ENCODE results near the gene ATP6V0D1. TPM values are rescaled to one million over a fixed set of nuclear protein-coding genes. Genes with fewer than 3 reads are reported as not detected.

Gene ATP6V0D1
- total and polyA plus RNA-seq, 2 experiments from 2014 or later: 20.6 to 68.7 TPM

DNA sequence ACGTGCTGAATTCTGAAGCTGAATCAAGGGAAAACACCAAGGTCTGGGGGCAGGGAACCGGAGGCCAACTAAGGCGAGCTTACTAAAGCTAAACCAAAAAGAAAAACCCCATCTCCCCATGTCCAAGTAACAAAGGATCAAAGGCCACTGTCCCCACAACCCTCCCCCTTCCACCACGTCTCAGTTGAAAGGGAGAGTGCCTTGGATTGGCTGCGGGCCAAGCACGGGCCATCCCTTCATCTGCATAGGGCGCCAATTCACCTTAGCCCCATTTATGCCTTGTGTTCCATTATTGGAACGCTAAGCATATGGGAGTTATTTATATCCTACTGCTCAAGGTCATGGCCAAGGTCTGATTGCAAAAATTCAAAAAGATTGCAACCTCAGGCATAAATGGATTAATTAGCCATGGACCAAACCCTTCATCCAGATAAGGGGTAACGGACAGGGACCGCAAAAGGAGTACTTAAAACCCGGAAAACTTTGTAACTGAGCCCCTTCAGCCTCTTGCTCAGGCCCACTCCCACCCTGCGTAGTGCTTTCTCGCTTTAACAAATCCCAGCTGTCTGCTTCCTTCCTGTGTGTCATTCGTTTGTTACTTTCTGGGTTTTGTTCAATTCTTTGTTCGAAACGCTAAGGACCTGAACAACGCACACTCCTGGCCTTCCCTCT, 740 bp upstream of the ATP6V0D1 start (continued):
- TF ChIP-seq, protein P1, sequence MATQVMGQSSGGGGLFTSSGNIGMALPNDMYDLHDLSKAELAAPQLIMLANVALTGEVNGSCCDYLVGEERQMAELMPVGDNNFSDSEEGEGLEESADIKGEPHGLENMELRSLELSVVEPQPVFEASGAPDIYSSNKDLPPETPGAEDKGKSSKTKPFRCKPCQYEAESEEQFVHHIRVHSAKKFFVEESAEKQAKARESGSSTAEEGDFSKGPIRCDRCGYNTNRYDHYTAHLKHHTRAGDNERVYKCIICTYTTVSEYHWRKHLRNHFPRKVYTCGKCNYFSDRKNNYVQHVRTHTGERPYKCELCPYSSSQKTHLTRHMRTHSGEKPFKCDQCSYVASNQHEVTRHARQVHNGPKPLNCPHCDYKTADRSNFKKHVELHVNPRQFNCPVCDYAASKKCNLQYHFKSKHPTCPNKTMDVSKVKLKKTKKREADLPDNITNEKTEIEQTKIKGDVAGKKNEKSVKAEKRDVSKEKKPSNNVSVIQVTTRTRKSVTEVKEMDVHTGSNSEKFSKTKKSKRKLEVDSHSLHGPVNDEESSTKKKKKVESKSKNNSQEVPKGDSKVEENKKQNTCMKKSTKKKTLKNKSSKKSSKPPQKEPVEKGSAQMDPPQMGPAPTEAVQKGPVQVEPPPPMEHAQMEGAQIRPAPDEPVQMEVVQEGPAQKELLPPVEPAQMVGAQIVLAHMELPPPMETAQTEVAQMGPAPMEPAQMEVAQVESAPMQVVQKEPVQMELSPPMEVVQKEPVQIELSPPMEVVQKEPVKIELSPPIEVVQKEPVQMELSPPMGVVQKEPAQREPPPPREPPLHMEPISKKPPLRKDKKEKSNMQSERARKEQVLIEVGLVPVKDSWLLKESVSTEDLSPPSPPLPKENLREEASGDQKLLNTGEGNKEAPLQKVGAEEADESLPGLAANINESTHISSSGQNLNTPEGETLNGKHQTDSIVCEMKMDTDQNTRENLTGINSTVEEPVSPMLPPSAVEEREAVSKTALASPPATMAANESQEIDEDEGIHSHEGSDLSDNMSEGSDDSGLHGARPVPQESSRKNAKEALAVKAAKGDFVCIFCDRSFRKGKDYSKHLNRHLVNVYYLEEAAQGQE (IDR thresholded peaks at IDR 0.05; ENCODE audit: unreplicated experiment): no peak
- no peak for TF ChIP-seq STAT1 (IDR thresholded peaks at IDR 0.05; ENCODE audit: unreplicated experiment)
- no peak for TF ChIP-seq POLR2AphosphoS5 (IDR thresholded peaks at IDR 0.05; ENCODE audit: low read depth)
- TF ChIP-seq ZNF331 (CRISPR knock-in tag; IDR thresholded peaks at IDR 0.05; ENCODE audit: low read depth): no peak
- TF ChIP-seq ZNF114 (CRISPR knock-in tag; IDR thresholded peaks at IDR 0.05): no peak
- no peak for TF ChIP-seq EZH2 (IDR thresholded peaks at IDR 0.05; ENCODE audit: low read depth, unreplicated experiment)
- no peak for TF ChIP-seq EZH2phosphoT487 (IDR thresholded peaks at IDR 0.05; ENCODE audit: unreplicated experiment)

DNA sequence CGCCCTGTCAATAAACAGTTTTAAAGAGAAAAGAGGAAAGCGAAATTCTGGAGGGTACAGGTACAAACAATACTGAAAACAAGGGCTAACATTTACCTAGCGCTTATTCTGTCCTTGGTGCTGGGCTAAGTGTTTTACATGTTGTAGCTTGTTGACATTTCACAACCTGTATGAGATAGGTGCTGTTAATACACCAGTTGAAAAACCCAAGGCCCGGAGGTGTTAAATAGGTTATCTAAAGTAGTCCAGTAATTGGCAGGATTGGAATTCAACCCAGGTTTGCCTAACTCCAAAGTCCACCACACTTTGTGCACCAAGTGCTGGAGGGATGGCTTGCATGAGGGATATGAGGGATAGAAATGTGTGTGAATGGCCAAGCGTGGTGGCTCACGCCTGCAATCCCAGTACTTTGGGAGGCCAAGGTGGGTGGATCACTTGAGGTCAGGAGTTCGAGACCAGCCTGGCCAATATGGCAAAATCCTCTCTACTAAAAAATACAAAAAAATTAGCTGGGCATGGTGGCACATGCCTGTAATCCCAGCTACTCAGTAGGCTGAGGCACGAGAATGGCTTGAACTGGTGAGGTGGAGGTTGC, 2.9 kb downstream of the ATP6V0D1 start:
- Histone ChIP-seq H3K79me2 (replicated peaks; ENCODE audit: insufficient read depth) (peaks cover 45% of the 10 kb centered on the region), H2AFZ (no peak overlapping the region), H3K4me3 (no peak overlapping the region), H3K4me2 (no peak overlapping the region), H3K36me3 (ENCODE audit: insufficient read depth) (no peaks in the 10 kb centered on the region), H3F3A (replicated peaks; ENCODE audit: low read depth) (0 out of 2 replicates have a peak, but pooled peaks cover 6% of the 10 kb centered on the region), H3K27ac (ENCODE audit: low read depth) (no peak overlapping the region), H4K20me1 (replicated peaks; ENCODE audit: insufficient read depth) (peaks cover 7% of the 10 kb centered on the region), H3K27me3 (ENCODE audit: insufficient read depth) (0 out of 2 replicates have a peak, but pooled peaks cover 3% of the 10 kb centered on the region), H3K9me2 (ENCODE audit: insufficient read depth) (no peaks in the 10 kb centered on the region), H3K4me1 (ENCODE audit: insufficient read depth) (peaks cover 7% of the 10 kb centered on the region)
- Mint-ChIP-seq H3K9me3 (no peaks in the 10 kb centered on the region), H3K4me3 (no peak overlapping the region), H3K27ac (no peak overlapping the region), H3K36me3 (ENCODE audit: low read depth) (no peaks in the 10 kb centered on the region), H3K27me3 (ENCODE audit: insufficient read depth, low read depth, poor library complexity) (peaks cover 7% of the 10 kb centered on the region), H3K4me1 (peaks cover 5% of the 10 kb centered on the region; the same call in 2 of the 3 replicates)
- DNase-seq (ENCODE audit: low spot score) (no peak), ATAC-seq (no peak)
- TF ChIP-seq ZNF114 (CRISPR knock-in tag; IDR thresholded peaks at IDR 0.05): no peak
- TF ChIP-seq, protein P2, sequence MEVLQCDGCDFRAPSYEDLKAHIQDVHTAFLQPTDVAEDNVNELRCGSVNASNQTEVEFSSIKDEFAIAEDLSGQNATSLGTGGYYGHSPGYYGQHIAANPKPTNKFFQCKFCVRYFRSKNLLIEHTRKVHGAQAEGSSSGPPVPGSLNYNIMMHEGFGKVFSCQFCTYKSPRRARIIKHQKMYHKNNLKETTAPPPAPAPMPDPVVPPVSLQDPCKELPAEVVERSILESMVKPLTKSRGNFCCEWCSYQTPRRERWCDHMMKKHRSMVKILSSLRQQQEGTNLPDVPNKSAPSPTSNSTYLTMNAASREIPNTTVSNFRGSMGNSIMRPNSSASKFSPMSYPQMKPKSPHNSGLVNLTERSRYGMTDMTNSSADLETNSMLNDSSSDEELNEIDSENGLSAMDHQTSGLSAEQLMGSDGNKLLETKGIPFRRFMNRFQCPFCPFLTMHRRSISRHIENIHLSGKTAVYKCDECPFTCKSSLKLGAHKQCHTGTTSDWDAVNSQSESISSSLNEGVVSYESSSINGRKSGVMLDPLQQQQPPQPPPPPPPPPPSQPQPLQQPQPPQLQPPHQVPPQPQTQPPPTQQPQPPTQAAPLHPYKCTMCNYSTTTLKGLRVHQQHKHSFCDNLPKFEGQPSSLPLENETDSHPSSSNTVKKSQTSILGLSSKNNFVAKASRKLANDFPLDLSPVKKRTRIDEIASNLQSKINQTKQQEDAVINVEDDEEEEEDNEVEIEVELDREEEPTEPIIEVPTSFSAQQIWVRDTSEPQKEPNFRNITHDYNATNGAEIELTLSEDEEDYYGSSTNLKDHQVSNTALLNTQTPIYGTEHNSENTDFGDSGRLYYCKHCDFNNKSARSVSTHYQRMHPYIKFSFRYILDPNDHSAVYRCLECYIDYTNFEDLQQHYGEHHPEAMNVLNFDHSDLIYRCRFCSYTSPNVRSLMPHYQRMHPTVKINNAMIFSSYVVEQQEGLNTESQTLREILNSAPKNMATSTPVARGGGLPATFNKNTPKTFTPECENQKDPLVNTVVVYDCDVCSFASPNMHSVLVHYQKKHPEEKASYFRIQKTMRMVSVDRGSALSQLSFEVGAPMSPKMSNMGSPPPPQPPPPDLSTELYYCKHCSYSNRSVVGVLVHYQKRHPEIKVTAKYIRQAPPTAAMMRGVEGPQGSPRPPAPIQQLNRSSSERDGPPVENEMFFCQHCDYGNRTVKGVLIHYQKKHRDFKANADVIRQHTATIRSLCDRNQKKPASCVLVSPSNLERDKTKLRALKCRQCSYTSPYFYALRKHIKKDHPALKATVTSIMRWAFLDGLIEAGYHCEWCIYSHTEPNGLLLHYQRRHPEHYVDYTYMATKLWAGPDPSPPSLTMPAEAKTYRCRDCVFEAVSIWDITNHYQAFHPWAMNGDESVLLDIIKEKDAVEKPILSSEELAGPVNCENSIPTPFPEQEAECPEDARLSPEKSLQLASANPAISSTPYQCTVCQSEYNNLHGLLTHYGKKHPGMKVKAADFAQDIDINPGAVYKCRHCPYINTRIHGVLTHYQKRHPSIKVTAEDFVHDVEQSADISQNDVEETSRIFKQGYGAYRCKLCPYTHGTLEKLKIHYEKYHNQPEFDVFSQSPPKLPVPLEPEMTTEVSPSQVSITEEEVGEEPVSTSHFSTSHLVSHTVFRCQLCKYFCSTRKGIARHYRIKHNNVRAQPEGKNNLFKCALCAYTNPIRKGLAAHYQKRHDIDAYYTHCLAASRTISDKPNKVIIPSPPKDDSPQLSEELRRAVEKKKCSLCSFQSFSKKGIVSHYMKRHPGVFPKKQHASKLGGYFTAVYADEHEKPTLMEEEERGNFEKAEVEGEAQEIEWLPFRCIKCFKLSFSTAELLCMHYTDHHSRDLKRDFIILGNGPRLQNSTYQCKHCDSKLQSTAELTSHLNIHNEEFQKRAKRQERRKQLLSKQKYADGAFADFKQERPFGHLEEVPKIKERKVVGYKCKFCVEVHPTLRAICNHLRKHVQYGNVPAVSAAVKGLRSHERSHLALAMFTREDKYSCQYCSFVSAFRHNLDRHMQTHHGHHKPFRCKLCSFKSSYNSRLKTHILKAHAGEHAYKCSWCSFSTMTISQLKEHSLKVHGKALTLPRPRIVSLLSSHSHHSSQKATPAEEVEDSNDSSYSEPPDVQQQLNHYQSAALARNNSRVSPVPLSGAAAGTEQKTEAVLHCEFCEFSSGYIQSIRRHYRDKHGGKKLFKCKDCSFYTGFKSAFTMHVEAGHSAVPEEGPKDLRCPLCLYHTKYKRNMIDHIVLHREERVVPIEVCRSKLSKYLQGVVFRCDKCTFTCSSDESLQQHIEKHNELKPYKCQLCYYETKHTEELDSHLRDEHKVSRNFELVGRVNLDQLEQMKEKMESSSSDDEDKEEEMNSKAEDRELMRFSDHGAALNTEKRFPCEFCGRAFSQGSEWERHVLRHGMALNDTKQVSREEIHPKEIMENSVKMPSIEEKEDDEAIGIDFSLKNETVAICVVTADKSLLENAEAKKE (CRISPR knock-in tag; IDR thresholded peaks at IDR 0.05): no peak
- TF ChIP-seq, protein P1 (IDR thresholded peaks at IDR 0.05; ENCODE audit: unreplicated experiment): no peak
- no peak for TF ChIP-seq EZH2 (IDR thresholded peaks at IDR 0.05; ENCODE audit: low read depth, unreplicated experiment)
- no peak for TF ChIP-seq STAT1 (IDR thresholded peaks at IDR 0.05; ENCODE audit: unreplicated experiment)
- no peak for TF ChIP-seq POLR2AphosphoS5 (IDR thresholded peaks at IDR 0.05; ENCODE audit: low read depth)
- TF ChIP-seq ZNF331 (CRISPR knock-in tag; IDR thresholded peaks at IDR 0.05; ENCODE audit: low read depth): no peak
